MM.1S (cell line): ENCODE results near the gene SENP1.

Experiments used
- CTCF ChIP-seq: fragments of 300-600 bp; sonication (generic); IDR thresholded peaks from 2 replicates; pipeline ENCODE4 v1.5.1; 2016; ENCODE audit warnings: antibody characterized with exemption, low read length, mixed read lengths
- EZH2 ChIP-seq: fragments of 300-600 bp; sonication (generic); optimal IDR thresholded peaks from 2 replicates; pipeline ENCODE3; 2017; ENCODE audit warnings: low read depth, mild to moderate bottlenecking, antibody characterized with exemption, low read length, mixed read lengths
- EZH2phosphoT487 ChIP-seq: fragments of 300-600 bp; sonication (generic); IDR thresholded peaks from 2 replicates; pipeline ENCODE4 v1.6.1; 2018; ENCODE audit warnings: antibody characterized with exemption, low read length

GRCh38 chr12:48015129-48015528, 90.8 kb downstream of the SENP1 start:
- TF ChIP-seq CTCF (no peak), EZH2 (no peak), EZH2phosphoT487 (no peak)
